Common myeloid progenitor, CD34-positive (primary cell): ENCODE results near the gene MAFB.
A peak's percentile ranks its signal among the peaks of the same experiment; 100 is the strongest.

Experiments
- CTCF ChIA-PET: fragments of 350-600 bp; sonication (Branson Sonifier 250); formaldehyde crosslinking; loops from one replicate; lab custom pipeline; 2021; ENCODE audit warnings: antibody characterized with exemption; lab: Charles Lee
- POLR2A ChIA-PET: fragments of 350-600 bp; sonication (Branson Sonifier 250); formaldehyde crosslinking; loops from one replicate; lab custom pipeline; 2021; ENCODE audit warnings: antibody characterized with exemption; lab: Charles Lee
- DNase-seq, 3 donors: peaks; one replicate each; pipeline versions ENCODE4 v3.0.0 to v3.0.0-alpha.2; 2013
- H3K27ac ChIP-seq, 2 experiments: 1 replicate in 1 of 2; 2 replicates in 1 of 2; pipeline ENCODE4 v1.7.0; 2013; ENCODE audit warnings: inconsistent platforms in 2 of 2, low read length in 2 of 2, mild to moderate bottlenecking in 2 of 2, low read depth in 1 of 2, moderate library complexity in 1 of 2; ENCODE audit not compliant: severe bottlenecking in 2 of 2, insufficient read depth in 1 of 2, poor library complexity in 1 of 2
- H3K27me3 ChIP-seq, 5 experiments: replicated peaks in 2 of 5; 1 replicate in 3 of 5; 2 replicates in 2 of 5; pipeline versions ENCODE4 v1.6.1 to v1.7.0; 2013; ENCODE audit warnings: low read length in 4 of 5, mild to moderate bottlenecking in 2 of 5, moderate library complexity in 2 of 5, inconsistent platforms in 1 of 5; ENCODE audit not compliant: insufficient read depth in 5 of 5, control insufficient read depth in 4 of 5
- H3K36me3 ChIP-seq, 4 experiments: 1 replicate in 2 of 4; 2 replicates in 2 of 4; pipeline versions ENCODE4 v1.6.1 to v1.7.0; 2013; ENCODE audit warnings: low read length in 3 of 4, control low read depth in 1 of 4, mild to moderate bottlenecking in 1 of 4; ENCODE audit not compliant: control insufficient read depth in 4 of 4, insufficient read depth in 4 of 4
- H3K4me1 ChIP-seq, 4 experiments: 1 replicate in 3 of 4; 2 replicates in 1 of 4; pipeline versions ENCODE4 v1.6.1 to v1.7.1; 2013; ENCODE audit warnings: low read length in 3 of 4, mild to moderate bottlenecking in 3 of 4, control low read depth in 1 of 4, inconsistent platforms in 1 of 4, moderate library complexity in 1 of 4; ENCODE audit not compliant: control insufficient read depth in 4 of 4, insufficient read depth in 4 of 4; ENCODE audit errors: control extremely low read depth in 1 of 4
- H3K4me3 ChIP-seq, 7 experiments: 1 replicate in 4 of 7; 2 replicates in 3 of 7; pipeline versions ENCODE4 v1.5.1 to v1.7.0; 2013; ENCODE audit warnings: mild to moderate bottlenecking in 7 of 7, low read length in 6 of 7, moderate library complexity in 6 of 7, inconsistent platforms in 2 of 7, low read depth in 2 of 7, control low read depth in 1 of 7; ENCODE audit not compliant: insufficient read depth in 4 of 7, control insufficient read depth in 1 of 7; ENCODE audit errors: extremely low read depth in 1 of 7
- H3K9me3 ChIP-seq, 5 experiments: 1 replicate in 4 of 5; 2 replicates in 1 of 5; pipeline versions ENCODE4 v1.6.1 to v1.7.1; 2013; ENCODE audit warnings: low read length in 4 of 5, mild to moderate bottlenecking in 2 of 5, inconsistent platforms in 1 of 5, low read depth in 1 of 5, moderate library complexity in 1 of 5; ENCODE audit not compliant: control insufficient read depth in 4 of 5, insufficient read depth in 2 of 5; ENCODE audit errors: control extremely low read depth in 1 of 5
- WGBS: methylation state at CpG from one replicate; pipeline ENCODE4 v1.1.5; 2013; ENCODE audit not compliant: insufficient coverage; 5-methylcytosine and 5-hydroxymethylcytosine counted together

Gene MAFB

DNA sequence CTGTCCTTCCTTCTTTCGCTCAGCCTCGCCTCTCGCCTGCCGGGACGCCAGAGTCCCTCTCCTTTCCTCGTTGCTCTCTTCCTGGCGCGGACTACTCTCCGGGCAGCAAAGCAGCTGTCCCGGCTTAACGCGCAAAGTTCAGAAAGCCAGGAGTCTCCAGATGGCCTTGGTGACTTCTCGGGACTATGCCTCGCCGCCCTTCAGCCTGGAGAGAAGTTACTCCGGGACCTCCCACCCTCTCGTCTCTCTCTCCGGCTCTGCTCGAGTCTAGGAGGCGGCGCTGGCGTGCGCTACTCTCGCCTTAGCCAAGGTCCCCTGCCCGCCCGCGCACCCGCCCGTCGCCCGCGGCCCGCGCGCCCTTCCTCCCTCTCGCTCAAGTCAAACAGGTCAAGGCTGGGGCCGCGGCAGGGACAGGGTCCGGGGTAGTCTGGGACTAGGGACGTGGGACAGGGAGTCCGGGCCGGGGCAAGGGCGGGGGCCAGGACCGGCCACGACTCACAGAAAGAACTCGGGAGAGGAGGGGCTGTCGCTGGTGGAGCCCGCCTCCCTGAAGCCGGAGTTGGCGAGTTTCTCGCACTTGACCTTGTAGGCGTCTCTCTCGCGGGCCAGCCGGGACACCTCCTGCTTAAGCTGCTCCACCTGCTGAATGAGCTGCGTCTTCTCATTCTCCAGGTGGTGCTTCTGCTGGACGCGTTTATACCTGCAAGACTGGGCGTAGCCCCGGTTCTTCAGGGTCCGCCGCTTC lies 1.5 kb downstream of the MAFB start:
- peak in 2 of 3 donors; percentile 31 to 33 for DNase-seq
- Histone ChIP-seq H3K27me3 (peaks cover 8 to 100% (median 75%) of the 10 kb centered on the region in 5 experiments), H3K9me3 (no peaks in the 10 kb centered on the region), H3K27ac (no peak overlapping the region), H3K36me3 (no peaks in the 10 kb centered on the region), H3K4me3 (peak overlapping the region in 2 of 7 experiments; percentile 19 to 23), H3K4me1 (peaks cover 0 to 47% (median 33%) of the 10 kb centered on the region in 4 experiments)
- POLR2A ChIA-PET = no interaction called here
- WGBS = 5% methylated on average over 57 of the region's 62 CpGs
- CTCF ChIA-PET = interaction anchor here (1.1 kb wide), 1 partner anchor 529 kb away, joined by 3 read pairs; no protein-coding TSS in a partner anchor

DNA sequence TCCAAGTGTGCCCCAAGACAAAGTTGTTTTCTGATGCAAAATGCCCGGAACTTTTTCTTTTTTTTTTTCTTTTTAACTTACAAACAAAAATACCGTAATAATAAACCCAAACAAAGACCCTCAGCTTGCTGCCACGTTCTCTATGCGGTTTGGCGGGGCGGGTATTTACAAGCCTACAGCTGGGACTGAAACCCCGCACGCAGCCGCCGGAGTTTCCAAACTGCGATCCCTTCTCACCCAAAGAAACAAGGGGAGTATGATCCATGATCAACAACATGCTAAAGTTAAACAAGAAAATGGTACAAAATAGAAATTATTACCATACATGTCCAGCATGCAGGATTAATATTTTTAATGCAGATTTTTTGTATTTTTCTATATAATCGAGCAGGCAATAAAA lies 2.1 kb downstream of the MAFB start:
- H3K9me3 ChIP-seq = no peaks in the 10 kb centered on the region
- H3K36me3 ChIP-seq = no peaks in the 10 kb centered on the region
- no peak overlapping the region for H3K27ac ChIP-seq
- H3K4me3 ChIP-seq = peak overlapping the region in 1 of 7 experiments; percentile 19
- ChIA-PET POLR2A (no interaction called here), CTCF (no interaction called here)
- WGBS = 0% methylated on average over 4 of the region's 12 CpGs
- no peak for DNase-seq
- peaks cover 0 to 47% (median 33%) of the 10 kb centered on the region in 4 experiments for H3K4me1 ChIP-seq
- peaks cover 8 to 100% (median 73%) of the 10 kb centered on the region in 5 experiments for H3K27me3 ChIP-seq

DNA sequence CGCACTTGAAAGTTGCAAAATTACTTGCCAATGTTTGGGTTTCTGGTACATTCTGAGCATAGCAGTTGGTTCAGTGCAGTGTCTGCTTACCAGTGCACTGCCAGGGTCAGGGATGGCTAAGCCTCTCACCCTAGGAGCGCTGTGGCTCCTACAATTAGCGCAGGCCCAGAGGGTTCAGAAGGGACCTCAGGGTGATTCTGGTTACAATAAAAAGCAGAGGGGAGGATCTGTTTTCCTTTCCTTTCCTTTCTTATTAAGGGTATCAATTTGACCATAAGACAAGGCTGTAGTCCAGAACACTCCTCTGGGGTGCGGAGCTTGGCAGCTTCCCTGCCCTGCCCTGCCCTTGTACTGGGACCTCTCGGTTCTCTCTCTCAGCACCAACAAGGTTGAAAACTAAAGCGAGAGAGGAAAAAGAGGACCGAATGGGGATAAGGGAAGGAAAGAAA lies 2.6 kb downstream of the MAFB start:
- no peaks in the 10 kb centered on the region for H3K36me3 ChIP-seq
- no peak overlapping the region for H3K4me3 ChIP-seq
- H3K27me3 ChIP-seq = peaks cover 8 to 100% (median 73%) of the 10 kb centered on the region in 5 experiments
- ChIA-PET POLR2A (no interaction called here), CTCF (no interaction called here)
- H3K27ac ChIP-seq = no peak overlapping the region
- WGBS = 31% methylated on average over 5 of the region's 7 CpGs
- DNase-seq = no peak
- peaks cover 0 to 47% (median 33%) of the 10 kb centered on the region in 4 experiments for H3K4me1 ChIP-seq
- H3K9me3 ChIP-seq = no peaks in the 10 kb centered on the region

DNA sequence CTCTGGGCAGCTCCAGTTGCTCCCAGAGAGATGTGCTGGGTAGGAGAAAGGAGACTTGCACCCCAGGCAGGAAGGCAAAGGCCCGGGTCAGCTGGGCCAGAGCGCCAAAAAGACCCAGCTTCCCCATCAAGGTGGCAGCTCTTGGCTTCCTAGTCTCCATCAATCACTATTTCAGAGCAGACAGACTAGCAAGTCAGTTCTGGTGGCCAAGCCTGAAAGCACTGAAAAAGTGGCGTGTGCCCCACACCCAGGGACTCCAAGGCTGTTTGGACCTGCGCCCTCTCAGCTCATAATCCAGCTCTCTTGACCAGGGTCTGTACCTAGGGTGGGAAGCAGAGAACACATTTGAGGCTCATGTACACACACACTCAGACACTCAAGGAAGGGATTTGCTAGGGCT lies 3.7 kb downstream of the MAFB start:
- peaks cover 0 to 43% (median 29%) of the 10 kb centered on the region in 4 experiments for H3K4me1 ChIP-seq
- no peak overlapping the region for H3K27ac ChIP-seq
- ChIA-PET CTCF (interaction anchor here (1.0 kb wide), 2 partner anchors 12 to 1416 kb away, joined by 3 read pairs; no protein-coding TSS in a partner anchor), POLR2A (no interaction called here)
- 36% methylated on average over 3 of the region's 4 CpGs for WGBS
- H3K36me3 ChIP-seq = no peaks in the 10 kb centered on the region
- H3K4me3 ChIP-seq = no peak overlapping the region
- H3K9me3 ChIP-seq = no peaks in the 10 kb centered on the region
- peaks cover 8 to 100% (median 66%) of the 10 kb centered on the region in 5 experiments for H3K27me3 ChIP-seq
- DNase-seq = no peak

DNA sequence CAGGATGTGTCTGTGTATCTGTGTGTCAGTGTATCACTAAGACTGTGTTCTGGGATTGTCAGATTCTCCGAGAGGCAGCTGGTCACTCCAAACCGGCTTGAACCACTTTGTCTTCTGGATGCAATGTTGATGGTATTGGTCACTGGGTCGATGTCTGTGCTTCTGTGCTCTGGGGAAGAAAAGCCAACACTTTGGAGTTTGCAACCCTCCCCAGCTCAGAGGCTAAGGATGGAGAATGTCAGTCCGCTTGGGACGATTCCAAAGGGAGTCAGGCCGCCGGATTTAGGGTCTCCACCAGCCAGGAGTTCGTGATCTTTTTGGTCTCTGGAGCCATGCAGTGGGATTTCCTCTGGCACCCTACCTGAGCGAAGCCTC lies 5.2 kb downstream of the MAFB start:
- Histone ChIP-seq H3K4me1 (peaks cover 0 to 28% (median 14%) of the 10 kb centered on the region in 4 experiments), H3K4me3 (peak overlapping the region in 2 of 7 experiments; percentile 1 to 19), H3K36me3 (no peaks in the 10 kb centered on the region), H3K27ac (no peak overlapping the region), H3K9me3 (no peaks in the 10 kb centered on the region), H3K27me3 (peaks cover 12 to 99% (median 70%) of the 10 kb centered on the region in 5 experiments)
- WGBS = 25% methylated on average over 9 of the region's 9 CpGs
- ChIA-PET CTCF (no interaction called here), POLR2A (no interaction called here)
- DNase-seq = no peak

DNA sequence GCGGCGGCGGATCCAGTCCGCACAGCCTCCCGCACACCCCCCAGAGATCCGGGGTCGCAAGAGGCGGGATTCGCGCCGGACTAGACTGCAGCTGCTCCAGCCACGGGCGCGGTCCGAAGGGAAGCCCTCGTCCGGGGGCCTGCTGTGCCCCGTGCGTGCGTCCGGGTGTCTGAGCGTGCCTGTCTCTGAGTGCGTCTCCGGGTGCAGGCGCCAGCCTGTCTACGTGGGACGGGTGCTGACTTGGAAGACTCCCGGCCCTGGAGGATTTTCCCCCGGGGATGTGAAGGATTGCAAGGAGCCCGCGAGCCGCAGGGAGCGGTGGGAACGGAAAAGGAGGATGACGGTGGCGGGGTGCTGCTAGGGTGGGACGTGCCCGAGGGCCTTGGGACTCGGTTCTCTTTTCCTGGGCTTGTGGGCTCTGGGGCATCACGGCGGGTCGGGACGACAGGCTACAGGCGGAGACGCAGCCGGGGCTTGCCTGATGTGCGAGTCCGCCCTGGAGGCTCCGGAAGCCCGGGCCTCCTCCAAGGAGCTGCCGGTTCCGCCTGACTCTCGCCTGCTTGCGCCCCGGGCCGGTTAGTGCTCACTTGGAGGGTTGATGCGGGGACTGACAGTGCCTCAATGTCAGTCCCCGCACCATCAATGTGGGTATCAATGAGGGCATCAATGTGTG lies 5.7 kb downstream of the MAFB start:
- CTCF ChIA-PET = no interaction called here
- POLR2A ChIA-PET = no interaction called here
- no peaks in the 10 kb centered on the region for H3K36me3 ChIP-seq
- H3K9me3 ChIP-seq = no peaks in the 10 kb centered on the region
- no peak overlapping the region for H3K27ac ChIP-seq
- DNase-seq = peak in 1 of 3 donors; percentile 27
- H3K4me3 ChIP-seq = peak overlapping the region in 4 of 7 experiments; percentile 1 to 31 (median 16)
- peaks cover 0 to 25% (median 11%) of the 10 kb centered on the region in 4 experiments for H3K4me1 ChIP-seq
- WGBS = 1% methylated on average over 46 of the region's 58 CpGs
- H3K27me3 ChIP-seq = peaks cover 12 to 98% (median 71%) of the 10 kb centered on the region in 5 experiments
